Prostate gland (tissue), 2 donors: ENCODE measurements around the gene RTBDN. TPM values are rescaled to one million over a fixed set of nuclear protein-coding genes. Genes with fewer than 3 reads are reported as not detected.

Source experiments
- DNase-seq: peaks from one replicate; pipeline ENCODE4 v3.0.0-alpha.2; 2019; ENCODE audit warnings: low spot score
- H3K27ac ChIP-seq, 2 donors: fragments of 200-600 bp; sonication (generic); 2 replicates each; pipeline ENCODE4 v1.5.1; 2017 to 2019
- H3K27me3 ChIP-seq: fragments of 200-600 bp; sonication (generic); replicated peaks from 2 replicates; pipeline ENCODE4 v1.5.1; 2019; ENCODE audit not compliant: insufficient read depth
- H3K36me3 ChIP-seq, 2 donors: fragments of 200-600 bp; sonication (generic); 1 replicate in 1 of 2; 2 replicates in 1 of 2; pipeline versions ENCODE4 v1.5.1 to v1.8.1; 2017 to 2019
- H3K4me1 ChIP-seq: fragments of 200-600 bp; sonication (generic); replicated peaks from 2 replicates; pipeline ENCODE4 v1.5.1; 2019
- H3K4me3 ChIP-seq, 2 donors: fragments of 200-600 bp; sonication (generic); 2 replicates each; pipeline ENCODE4 v1.5.1; 2017 to 2019
- H3K9me3 ChIP-seq: fragments of 200-600 bp; sonication (generic); 2 replicates; pipeline ENCODE4 v1.5.1; 2017
- CTCF ChIP-seq, 4 experiments: fragments of 200-600 bp in 2 of 4; fragments of 450-650 bp in 2 of 4; sonication (generic) in 2 of 4; IDR thresholded peaks; 1 replicate in 3 of 4; 2 replicates in 1 of 4; pipeline ENCODE4 v1.5.1; 2016 to 2019; ENCODE audit warnings: antibody characterized with exemption in 4 of 4, mild to moderate bottlenecking in 2 of 4, moderate library complexity in 2 of 4
- POLR2A ChIP-seq: fragments of 450-650 bp; IDR thresholded peaks from one replicate; pipeline ENCODE4 v1.6.1; 2016; ENCODE audit warnings: antibody characterized with exemption, mild to moderate bottlenecking
- POLR2AphosphoS5 ChIP-seq: sonication (generic); formaldehyde crosslinking; IDR thresholded peaks from one replicate; pipeline ENCODE4 v1.6.1; 2017; ENCODE audit warnings: antibody characterized with exemption
- WGBS: methylation state at CpG from one replicate; pipeline ENCODE4 v1.1.5; 2018; 5-methylcytosine and 5-hydroxymethylcytosine counted together
- intact Hi-C: fragments of 100-400 bp; cut with DNase I; formaldehyde crosslinking; loops from one replicate; pipeline ENCODE4 v1.14.2; 2022
- microRNA-seq: library from miRNA; unstranded; fragments of <30 nt; microRNA quantifications from one replicate; pipeline ENCODE4, GENCODE V29; 2016
- small RNA-seq, 2 donors: library from RNA; depleted of rRNA; stranded (forward); fragments of <200 nt; gene quantifications; one replicate each; pipeline ENCODE3, GENCODE V24; 2016
- total RNA-seq, 2 donors: library from RNA; depleted of rRNA; stranded (reverse); fragments of >200 nt; gene quantifications; one replicate each; pipeline ENCODE4 v1.1.0, GENCODE V29; 2016

Gene RTBDN
- total RNA-seq, 2 donors from 2014 or later: 1.1 TPM; not detected in 1

GRCh38 chr19:12778017-12778904 is 56.1 kb downstream of the RTBDN start:
- intact Hi-C loops: no loop called here
- Histone ChIP-seq H3K4me3 (peak overlapping the region; percentile 45 to 49), H3K27ac (peak overlapping the region; percentile 92 to 93), H3K4me1 (peaks cover 9% of the 10 kb centered on the region), H3K9me3 (no peaks in the 10 kb centered on the region), H3K36me3 (no peaks in the 10 kb centered on the region), H3K27me3 (no peaks in the 10 kb centered on the region)
- TF ChIP-seq POLR2A (peak; percentile 39), CTCF (IDR thresholded peaks at IDR 0.05) (peak in 1 of 4 experiments; percentile 21), POLR2AphosphoS5 (peak; percentile 71)
- DNase-seq: peak; percentile 79
- 1% methylated on average over 39 of the region's 44 CpGs for WGBS

GRCh38 chr19:12777217-12778016 is 57.0 kb downstream of the RTBDN start:
- peaks cover 3% of the 10 kb centered on the region for H3K4me1 ChIP-seq
- no peaks in the 10 kb centered on the region for H3K9me3 ChIP-seq
- TF ChIP-seq POLR2AphosphoS5: peak; percentile 81
- peak; percentile 96 to 98 (median 97) for TF ChIP-seq CTCF (IDR thresholded peaks at IDR 0.05)
- TF ChIP-seq POLR2A: peak; percentile 21
- peak overlapping the region; percentile 92 to 93 for H3K27ac ChIP-seq
- H3K4me3 ChIP-seq: peak overlapping the region; percentile 45 to 49
- H3K36me3 ChIP-seq: no peaks in the 10 kb centered on the region
- no peaks in the 10 kb centered on the region for H3K27me3 ChIP-seq
- 10% methylated on average over 43 of the region's 43 CpGs for WGBS
- peak; percentile 69 for DNase-seq
- intact Hi-C loops: loop anchor here (1.0 kb wide), 1 partner anchor 17 kb away; no protein-coding TSS in a partner anchor

Small RNA genes within 50 kb of the gene (microRNA-seq; reads per million reads assigned to microRNA genes)
- gene MIR5684 (not detected), gene MIR6794 (not detected)

Small RNA genes within 50 kb of the gene (small RNA-seq; reads per million reads assigned to genes)
- gene MIR5684 (0.09 to 0.40 reads per million in 2 donors), gene MIR6794 (0 reads per million in 2 donors)

Other genes starting within 250 kb of the RTBDN start
- gene ZNF490, start 223.8 kb downstream of the RTBDN start, total RNA-seq: 1 to 10 TPM; 7.2 to 8.9 TPM
- gene ZNF791, start 223.7 kb downstream of the RTBDN start, total RNA-seq: 10 to 100 TPM; 18.3 to 20.4 TPM
- gene MAN2B1, start 167.8 kb downstream of the RTBDN start, total RNA-seq: 10 to 100 TPM; 60.2 to 91.9 TPM
- gene WDR83, start 167.8 kb downstream of the RTBDN start, total RNA-seq: 10 to 100 TPM; 14.9 to 16.2 TPM
- gene DHPS, start 152.7 kb downstream of the RTBDN start, total RNA-seq: 100 to 1,000 TPM; 140 to 178 TPM
- not detected for gene GNG14, start 146.6 kb downstream of the RTBDN start, total RNA-seq
- gene FBXW9, start 137.9 kb downstream of the RTBDN start, total RNA-seq: 10 to 100 TPM in 1 of 2 donors, 1 to 10 TPM in 1; 9.1 to 16.9 TPM
- gene TNPO2, start 110.6 kb downstream of the RTBDN start, total RNA-seq: 100 to 1,000 TPM in 1 of 2 donors, 10 to 100 TPM in 1; 50.1 to 123 TPM
- gene TRIR, start 99.9 kb downstream of the RTBDN start, total RNA-seq: 100 to 1,000 TPM; 367 to 399 TPM
- gene GET3, start 97.1 kb downstream of the RTBDN start, total RNA-seq: 10 to 100 TPM; 65.4 to 82.1 TPM
- gene BEST2, start 82.8 kb downstream of the RTBDN start, total RNA-seq: under 1 TPM in 1 of 2 donors, not detected in 1; 0.91 TPM
- 100 to 1,000 TPM in 1 of 2 donors, 10 to 100 TPM in 1; 49.6 to 126 TPM for gene HOOK2, start 59.0 kb downstream of the RTBDN start, total RNA-seq
- gene JUNB, start 43.1 kb downstream of the RTBDN start, total RNA-seq: 100 to 1,000 TPM; 173 to 290 TPM
- 100 to 1,000 TPM; 256 to 548 TPM for gene PRDX2, start 32.8 kb downstream of the RTBDN start, total RNA-seq
- under 1 TPM in 1 of 2 donors, not detected in 1; 0.91 TPM for gene THSD8, start 32.5 kb downstream of the RTBDN start, total RNA-seq
- 10 to 100 TPM in 1 of 2 donors, 1 to 10 TPM in 1; 8.7 to 11.5 TPM for gene RNASEH2A, start 28.0 kb downstream of the RTBDN start, total RNA-seq
- gene MAST1, start 3.9 kb upstream of the RTBDN start, total RNA-seq: 1 to 10 TPM; 1.3 to 2.4 TPM
- gene DNASE2, start 46.9 kb upstream of the RTBDN start, total RNA-seq: 10 to 100 TPM; 41.4 to 63.9 TPM
- gene KLF1, start 52.6 kb upstream of the RTBDN start, total RNA-seq: not detected
- 10 to 100 TPM; 66.4 to 81.7 TPM for gene GCDH, start 56.6 kb upstream of the RTBDN start, total RNA-seq
- gene SYCE2, start 84.7 kb upstream of the RTBDN start, total RNA-seq: 1 to 10 TPM in 1 of 2 donors, under 1 TPM in 1; 0.18 to 5.9 TPM
- 10 to 100 TPM; 54.8 to 65.0 TPM for gene FARSA, start 99.1 kb upstream of the RTBDN start, total RNA-seq
- gene CALR, start 104.0 kb upstream of the RTBDN start, total RNA-seq: 100 to 1,000 TPM; 532 to 980 TPM
- gene RAD23A, start 111.3 kb upstream of the RTBDN start, total RNA-seq: 100 to 1,000 TPM; 113 to 145 TPM
- gene GADD45GIP1, start 122.6 kb upstream of the RTBDN start, total RNA-seq: 10 to 100 TPM; 29.9 to 58.7 TPM
- 1 to 10 TPM in 1 of 2 donors, not detected in 1; 1.8 TPM for gene DAND5, start 135.0 kb upstream of the RTBDN start, total RNA-seq
- gene NFIX, start 160.9 kb upstream of the RTBDN start, total RNA-seq: 100 to 1,000 TPM; 185 to 286 TPM